ENCODE measurements around the gene FECH.
A peak's percentile ranks its signal among the peaks of the same experiment; 100 is the strongest.

Gene FECH

DNA sequence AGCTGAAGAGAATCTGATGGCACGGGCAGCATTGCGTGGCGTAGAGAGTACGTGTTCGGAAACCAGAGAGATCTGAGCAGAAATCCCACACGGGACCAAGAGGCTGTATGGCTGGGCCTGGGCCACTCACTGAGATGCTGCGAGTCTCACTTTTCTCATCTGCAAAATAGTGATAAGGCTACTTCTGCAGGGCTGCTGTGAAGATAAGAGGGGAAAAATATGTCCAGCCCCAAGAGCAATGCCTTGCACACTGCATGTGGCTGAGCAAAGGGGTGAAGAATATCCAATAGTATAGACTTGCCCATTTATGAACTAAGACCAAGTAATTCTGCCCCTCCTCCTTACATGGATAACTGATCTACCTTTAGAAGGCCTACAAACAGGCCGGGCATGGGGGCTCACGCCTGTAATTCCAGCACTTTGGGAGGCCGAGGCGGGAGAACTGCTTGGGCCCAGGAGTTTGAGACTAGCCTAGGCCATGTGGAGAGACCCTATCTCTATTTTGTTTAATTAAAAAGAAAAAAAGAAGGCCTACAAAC, 3.1 kb downstream of the FECH start:
- no peaks in the 10 kb centered on the region for H3K36me3 ChIP-seq (ENCODE audit: control insufficient read depth in 2 of 2, insufficient read depth in 2 of 2, low read length in 2 of 2)
- H3K4me1 ChIP-seq (ENCODE audit: control insufficient read depth in 2 of 2, insufficient read depth in 2 of 2, low read length in 2 of 2) = peaks cover 10 to 13% of the 10 kb centered on the region in 2 donors
- no peak overlapping the region for H3K4me3 ChIP-seq (ENCODE audit: low read length in 2 of 2)
- no peak overlapping the region for H3K27ac ChIP-seq (ENCODE audit: low read depth in 2 of 2, low read length in 2 of 2)
- no peak overlapping the region for H3K9ac ChIP-seq (ENCODE audit: low read depth in 1 of 2, low read length in 2 of 2)
- H3K9me3 ChIP-seq (ENCODE audit: control insufficient read depth in 2 of 2, low read length in 2 of 2) = no peaks in the 10 kb centered on the region
- H3K27me3 ChIP-seq (ENCODE audit: control insufficient read depth in 2 of 2, insufficient read depth in 2 of 2, low read length in 2 of 2) = no peaks in the 10 kb centered on the region

DNA sequence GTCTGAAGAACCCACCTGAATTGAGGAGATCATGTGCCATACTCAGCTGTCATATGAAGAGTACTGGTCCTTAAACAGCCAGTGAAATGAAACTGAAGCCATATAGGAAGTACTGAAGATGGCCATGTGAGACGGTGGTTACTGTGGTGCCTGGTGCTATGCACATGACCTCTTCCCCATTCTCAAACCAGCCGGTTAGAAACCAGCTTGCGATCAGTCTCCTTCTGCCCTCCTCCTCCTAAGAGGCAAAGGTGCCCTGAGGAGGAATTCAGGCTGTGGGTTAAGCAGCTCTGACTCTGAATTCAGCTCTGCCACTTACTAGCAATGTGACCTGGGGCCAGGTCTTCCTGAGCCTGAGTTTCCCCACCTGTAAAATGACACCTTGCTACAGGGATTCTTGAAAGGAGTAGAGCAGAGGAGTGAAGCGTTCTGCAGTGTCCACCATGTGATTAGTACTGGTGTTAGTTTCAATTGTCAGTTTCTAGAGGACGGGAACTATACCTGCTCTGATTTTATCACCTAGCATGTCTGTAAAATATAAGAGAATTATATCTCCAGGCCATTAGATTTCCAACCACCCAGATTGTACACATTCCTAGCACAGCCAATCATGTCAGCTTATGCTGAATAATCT, 5.1 kb downstream of the FECH start:
- Histone ChIP-seq H3K9me3 (ENCODE audit: control insufficient read depth in 2 of 2, low read length in 2 of 2) (no peaks in the 10 kb centered on the region), H3K27ac (ENCODE audit: low read depth in 2 of 2, low read length in 2 of 2) (peak overlapping the region in 1 of 2 donors; percentile 53), H3K9ac (ENCODE audit: low read depth in 1 of 2, low read length in 2 of 2) (no peak overlapping the region), H3K27me3 (ENCODE audit: control insufficient read depth in 2 of 2, insufficient read depth in 2 of 2, low read length in 2 of 2) (no peaks in the 10 kb centered on the region), H3K36me3 (ENCODE audit: control insufficient read depth in 2 of 2, insufficient read depth in 2 of 2, low read length in 2 of 2) (no peaks in the 10 kb centered on the region), H3K4me1 (ENCODE audit: control insufficient read depth in 2 of 2, insufficient read depth in 2 of 2, low read length in 2 of 2) (peaks cover 10 to 13% of the 10 kb centered on the region in 2 donors), H3K4me3 (ENCODE audit: low read length in 2 of 2) (no peak overlapping the region)

GRCh38 chr18:57579934-57580333, 6.6 kb downstream of the FECH start:
- no peak overlapping the region for H3K4me3 ChIP-seq (ENCODE audit: low read length in 2 of 2)
- peaks cover 0 to 6% of the 10 kb centered on the region in 2 donors for H3K36me3 ChIP-seq (ENCODE audit: control insufficient read depth in 2 of 2, insufficient read depth in 2 of 2, low read length in 2 of 2)
- no peak overlapping the region for H3K27ac ChIP-seq (ENCODE audit: low read depth in 2 of 2, low read length in 2 of 2)
- H3K9ac ChIP-seq (ENCODE audit: low read depth in 1 of 2, low read length in 2 of 2) = no peak overlapping the region
- H3K27me3 ChIP-seq (ENCODE audit: control insufficient read depth in 2 of 2, insufficient read depth in 2 of 2, low read length in 2 of 2) = no peaks in the 10 kb centered on the region
- peaks cover 0 to 3% of the 10 kb centered on the region in 2 donors for H3K4me1 ChIP-seq (ENCODE audit: control insufficient read depth in 2 of 2, insufficient read depth in 2 of 2, low read length in 2 of 2)
- H3K9me3 ChIP-seq (ENCODE audit: control insufficient read depth in 2 of 2, low read length in 2 of 2) = no peaks in the 10 kb centered on the region

DNA sequence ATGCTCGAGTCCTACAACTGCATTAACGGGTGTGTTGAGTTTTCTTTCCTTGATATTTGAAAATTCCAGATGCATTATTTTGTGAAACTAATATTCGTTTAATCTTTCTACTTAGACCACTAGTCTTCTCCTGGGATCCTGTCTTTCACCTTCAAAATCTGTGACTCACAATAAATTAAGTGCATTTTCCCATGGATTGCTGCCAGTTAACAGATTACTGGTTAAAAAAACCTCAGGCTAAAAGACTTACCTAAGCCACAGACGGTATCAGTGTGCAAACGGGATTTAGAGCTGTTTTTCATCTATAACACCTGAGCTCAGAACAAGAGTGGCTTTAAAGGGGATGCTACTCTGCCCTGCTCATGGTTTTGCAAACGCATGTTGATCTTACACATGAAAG, 10.2 kb downstream of the FECH start:
- no peak overlapping the region for H3K27ac ChIP-seq (ENCODE audit: low read depth in 2 of 2, low read length in 2 of 2)
- no peak overlapping the region for H3K9ac ChIP-seq (ENCODE audit: low read depth in 1 of 2, low read length in 2 of 2)
- H3K9me3 ChIP-seq (ENCODE audit: control insufficient read depth in 2 of 2, low read length in 2 of 2) = no peaks in the 10 kb centered on the region
- no peak overlapping the region for H3K4me3 ChIP-seq (ENCODE audit: low read length in 2 of 2)
- H3K36me3 ChIP-seq (ENCODE audit: control insufficient read depth in 2 of 2, insufficient read depth in 2 of 2, low read length in 2 of 2) = peaks cover 6 to 8% of the 10 kb centered on the region in 2 donors
- H3K27me3 ChIP-seq (ENCODE audit: control insufficient read depth in 2 of 2, insufficient read depth in 2 of 2, low read length in 2 of 2) = no peaks in the 10 kb centered on the region
- H3K4me1 ChIP-seq (ENCODE audit: control insufficient read depth in 2 of 2, insufficient read depth in 2 of 2, low read length in 2 of 2) = no peaks in the 10 kb centered on the region

DNA sequence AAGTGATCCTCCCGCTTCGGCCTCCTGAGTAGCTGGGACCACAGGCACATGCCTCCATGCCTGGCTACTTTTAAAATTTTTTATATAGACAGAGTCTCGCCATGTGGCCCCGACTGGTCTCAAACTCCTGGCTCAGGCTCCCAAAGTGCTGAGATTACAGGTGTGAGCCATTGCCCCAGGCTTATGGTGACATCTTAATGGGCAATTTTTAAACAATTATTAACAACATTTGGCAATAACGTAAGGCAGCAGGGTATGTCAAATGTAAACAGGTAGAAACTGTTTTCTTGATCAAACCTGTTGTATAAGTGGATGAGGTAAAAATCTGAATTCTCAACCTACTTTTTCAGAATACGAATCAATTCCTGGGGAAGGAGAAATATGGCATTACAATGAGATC, 11.0 kb downstream of the FECH start:
- H3K27ac ChIP-seq (ENCODE audit: low read depth in 2 of 2, low read length in 2 of 2) = no peak overlapping the region
- H3K4me1 ChIP-seq (ENCODE audit: control insufficient read depth in 2 of 2, insufficient read depth in 2 of 2, low read length in 2 of 2) = no peaks in the 10 kb centered on the region
- no peak overlapping the region for H3K4me3 ChIP-seq (ENCODE audit: low read length in 2 of 2)
- peaks cover 14 to 15% of the 10 kb centered on the region in 2 donors for H3K36me3 ChIP-seq (ENCODE audit: control insufficient read depth in 2 of 2, insufficient read depth in 2 of 2, low read length in 2 of 2)
- H3K27me3 ChIP-seq (ENCODE audit: control insufficient read depth in 2 of 2, insufficient read depth in 2 of 2, low read length in 2 of 2) = no peaks in the 10 kb centered on the region
- H3K9me3 ChIP-seq (ENCODE audit: control insufficient read depth in 2 of 2, low read length in 2 of 2) = no peaks in the 10 kb centered on the region
- H3K9ac ChIP-seq (ENCODE audit: low read depth in 1 of 2, low read length in 2 of 2) = no peak overlapping the region

GRCh38 chr18:57574866-57575265, 11.6 kb downstream of the FECH start:
- Histone ChIP-seq H3K27me3 (ENCODE audit: control insufficient read depth in 2 of 2, insufficient read depth in 2 of 2, low read length in 2 of 2) (no peaks in the 10 kb centered on the region), H3K36me3 (ENCODE audit: control insufficient read depth in 2 of 2, insufficient read depth in 2 of 2, low read length in 2 of 2) (peaks cover 20% of the 10 kb centered on the region in 2 donors), H3K27ac (ENCODE audit: low read depth in 2 of 2, low read length in 2 of 2) (no peak overlapping the region), H3K9me3 (ENCODE audit: control insufficient read depth in 2 of 2, low read length in 2 of 2) (no peaks in the 10 kb centered on the region), H3K4me1 (ENCODE audit: control insufficient read depth in 2 of 2, insufficient read depth in 2 of 2, low read length in 2 of 2) (no peaks in the 10 kb centered on the region), H3K4me3 (ENCODE audit: low read length in 2 of 2) (no peak overlapping the region), H3K9ac (ENCODE audit: low read depth in 1 of 2, low read length in 2 of 2) (no peak overlapping the region)

DNA sequence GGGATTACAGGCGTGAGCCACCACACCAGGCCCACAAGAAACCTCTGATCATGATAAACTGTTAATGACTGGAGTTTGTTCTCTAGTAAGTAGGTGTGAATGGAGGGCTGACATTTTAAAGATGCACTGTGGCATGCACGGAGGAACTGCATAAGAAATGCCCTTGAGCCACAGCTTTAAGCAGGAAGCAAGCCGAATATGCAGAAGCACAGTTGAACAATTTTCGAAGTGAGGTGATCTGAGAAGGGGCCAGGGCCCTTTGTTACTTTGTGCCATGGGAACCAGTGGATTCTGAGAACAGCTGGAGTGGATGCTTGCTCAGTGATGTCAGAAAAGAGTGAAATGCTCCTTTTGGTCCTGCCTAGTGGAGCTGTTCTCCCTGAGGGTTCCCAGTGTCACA, 16.3 kb downstream of the FECH start:
- Histone ChIP-seq H3K4me1 (ENCODE audit: control insufficient read depth in 2 of 2, insufficient read depth in 2 of 2, low read length in 2 of 2) (no peaks in the 10 kb centered on the region), H3K9ac (ENCODE audit: low read depth in 1 of 2, low read length in 2 of 2) (no peak overlapping the region), H3K36me3 (ENCODE audit: control insufficient read depth in 2 of 2, insufficient read depth in 2 of 2, low read length in 2 of 2) (peaks cover 15 to 20% of the 10 kb centered on the region in 2 donors), H3K4me3 (ENCODE audit: low read length in 2 of 2) (no peak overlapping the region), H3K27ac (ENCODE audit: low read depth in 2 of 2, low read length in 2 of 2) (no peak overlapping the region), H3K27me3 (ENCODE audit: control insufficient read depth in 2 of 2, insufficient read depth in 2 of 2, low read length in 2 of 2) (no peaks in the 10 kb centered on the region), H3K9me3 (ENCODE audit: control insufficient read depth in 2 of 2, low read length in 2 of 2) (no peaks in the 10 kb centered on the region)

DNA sequence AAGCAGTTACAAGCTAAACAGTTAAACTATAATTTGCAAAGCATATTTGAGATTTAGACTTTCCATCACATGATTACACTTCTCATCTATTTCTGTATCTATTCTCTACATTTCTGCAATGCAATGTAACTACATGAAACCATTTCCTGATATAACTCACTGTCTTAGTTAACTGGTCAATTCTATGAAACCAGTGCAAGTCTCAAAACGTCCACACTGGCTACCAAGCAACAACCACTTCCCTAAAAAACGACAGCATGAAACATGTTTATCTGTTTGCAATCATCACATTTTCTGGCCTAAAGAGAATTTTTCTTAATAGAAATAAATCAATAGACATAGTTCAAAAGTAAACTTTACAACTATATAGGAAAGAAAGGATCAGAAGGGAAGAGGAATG, 17.4 kb downstream of the FECH start:
- Histone ChIP-seq H3K9me3 (ENCODE audit: control insufficient read depth in 2 of 2, low read length in 2 of 2) (no peaks in the 10 kb centered on the region), H3K4me3 (ENCODE audit: low read length in 2 of 2) (no peak overlapping the region), H3K4me1 (ENCODE audit: control insufficient read depth in 2 of 2, insufficient read depth in 2 of 2, low read length in 2 of 2) (no peaks in the 10 kb centered on the region), H3K27me3 (ENCODE audit: control insufficient read depth in 2 of 2, insufficient read depth in 2 of 2, low read length in 2 of 2) (no peaks in the 10 kb centered on the region), H3K36me3 (ENCODE audit: control insufficient read depth in 2 of 2, insufficient read depth in 2 of 2, low read length in 2 of 2) (peaks cover 15 to 22% of the 10 kb centered on the region in 2 donors), H3K27ac (ENCODE audit: low read depth in 2 of 2, low read length in 2 of 2) (no peak overlapping the region), H3K9ac (ENCODE audit: low read depth in 1 of 2, low read length in 2 of 2) (no peak overlapping the region)

GRCh38 chr18:57561728-57562423, 24.6 kb downstream of the FECH start:
- Histone ChIP-seq H3K4me3 (ENCODE audit: low read length in 2 of 2) (no peak overlapping the region), H3K27ac (ENCODE audit: low read depth in 2 of 2, low read length in 2 of 2) (no peak overlapping the region), H3K36me3 (ENCODE audit: control insufficient read depth in 2 of 2, insufficient read depth in 2 of 2, low read length in 2 of 2) (peaks cover 0 to 11% of the 10 kb centered on the region in 2 donors), H3K9ac (ENCODE audit: low read depth in 1 of 2, low read length in 2 of 2) (no peak overlapping the region), H3K4me1 (ENCODE audit: control insufficient read depth in 2 of 2, insufficient read depth in 2 of 2, low read length in 2 of 2) (no peaks in the 10 kb centered on the region), H3K9me3 (ENCODE audit: control insufficient read depth in 2 of 2, low read length in 2 of 2) (no peaks in the 10 kb centered on the region), H3K27me3 (ENCODE audit: control insufficient read depth in 2 of 2, insufficient read depth in 2 of 2, low read length in 2 of 2) (no peaks in the 10 kb centered on the region)

- Histone ChIP-seq H3K9ac (ENCODE audit: low read depth in 1 of 2, low read length in 2 of 2) (no peak overlapping the region), H3K4me1 (ENCODE audit: control insufficient read depth in 2 of 2, insufficient read depth in 2 of 2, low read length in 2 of 2) (no peaks in the 10 kb centered on the region), H3K27me3 (ENCODE audit: control insufficient read depth in 2 of 2, insufficient read depth in 2 of 2, low read length in 2 of 2) (no peaks in the 10 kb centered on the region), H3K9me3 (ENCODE audit: control insufficient read depth in 2 of 2, low read length in 2 of 2) (no peaks in the 10 kb centered on the region), H3K27ac (ENCODE audit: low read depth in 2 of 2, low read length in 2 of 2) (no peak overlapping the region), H3K4me3 (ENCODE audit: low read length in 2 of 2) (no peak overlapping the region), H3K36me3 (ENCODE audit: control insufficient read depth in 2 of 2, insufficient read depth in 2 of 2, low read length in 2 of 2) (peaks cover 0 to 17% of the 10 kb centered on the region in 2 donors)
Observed at GRCh38 chr18:57561261-57561660, 25.2 kb downstream of the FECH start.

All from mucosa of rectum (tissue), 2 donors.